HG03469 (cell line): Measurements from ENCODE around the gene VPS35.

Experiments used
- ATAC-seq: cut with Tn5 transposase; IDR thresholded peaks from one replicate; pipeline ENCODE4 v1.9.1; 2021; ENCODE audit warnings: mild to moderate bottlenecking, moderate library complexity, moderate number of reproducible peaks; ENCODE audit not compliant: unreplicated experiment

The VPS35 gene

GRCh38 chr16:46688654-46689364 lies at the start of gene VPS35:
Gene VPS35, minus strand, starts transcription at chr16:46689178. Its CDS starts 45 bp downstream, at chr16:46689133.
- ATAC-seq: peak; percentile 69

GRCh38 chr16:46737621-46738214 lies 48.7 kb upstream of the VPS35 start:
- ATAC-seq: no peak

- no peak for ATAC-seq
Measured at GRCh38 chr16:46736695-46737094, 47.7 kb upstream of the VPS35 start.

GRCh38 chr16:46733319-46733830 lies 44.4 kb upstream of the VPS35 start:
- ATAC-seq: no peak

GRCh38 chr16:46732561-46732960 lies 43.6 kb upstream of the VPS35 start:
- no peak for ATAC-seq

GRCh38 chr16:46731691-46732555 lies 42.9 kb upstream of the VPS35 start:
- no peak for ATAC-seq

GRCh38 chr16:46730801-46731690 lies 42.1 kb upstream of the VPS35 start:
- no peak for ATAC-seq

GRCh38 chr16:46730126-46730525 lies 41.1 kb upstream of the VPS35 start:
- no peak for ATAC-seq

- ATAC-seq: no peak
Measured at GRCh38 chr16:46729326-46729995, 40.5 kb upstream of the VPS35 start.

GRCh38 chr16:46728806-46729205 lies 39.8 kb upstream of the VPS35 start:
- ATAC-seq: no peak

GRCh38 chr16:46727630-46728029 lies 38.7 kb upstream of the VPS35 start:
- ATAC-seq: no peak

GRCh38 chr16:46727184-46727583 lies 38.2 kb upstream of the VPS35 start:
- no peak for ATAC-seq

GRCh38 chr16:46721885-46722284 lies 32.9 kb upstream of the VPS35 start:
- ATAC-seq: no peak

- no peak for ATAC-seq
Measured at GRCh38 chr16:46720619-46721018, 31.6 kb upstream of the VPS35 start.

GRCh38 chr16:46719528-46719927 lies 30.6 kb upstream of the VPS35 start:
- no peak for ATAC-seq

- ATAC-seq: no peak
Measured at GRCh38 chr16:46718214-46718613, 29.2 kb upstream of the VPS35 start.

GRCh38 chr16:46717692-46718091 lies 28.7 kb upstream of the VPS35 start:
- ATAC-seq: no peak

GRCh38 chr16:46715769-46716305 lies 26.9 kb upstream of the VPS35 start:
- ATAC-seq: no peak

- no peak for ATAC-seq
Measured at GRCh38 chr16:46714797-46715591, 26.0 kb upstream of the VPS35 start.
